HG03108 (cell line): ENCODE data around the gene SLC25A44.
A peak's percentile ranks its signal among the peaks of the same experiment; 100 is the strongest.
"Not testable (repeated sequence)": the region's sequence is repeated elsewhere in the genome, so short reads cannot be mapped to it uniquely, and the experiment has no call there.

Experiments used
- ATAC-seq: cut with Tn5 transposase; IDR thresholded peaks from one replicate; pipeline ENCODE4 v1.9.1; 2021; ENCODE audit warnings: moderate library complexity; ENCODE audit not compliant: unreplicated experiment

The SLC25A44 gene

DNA sequence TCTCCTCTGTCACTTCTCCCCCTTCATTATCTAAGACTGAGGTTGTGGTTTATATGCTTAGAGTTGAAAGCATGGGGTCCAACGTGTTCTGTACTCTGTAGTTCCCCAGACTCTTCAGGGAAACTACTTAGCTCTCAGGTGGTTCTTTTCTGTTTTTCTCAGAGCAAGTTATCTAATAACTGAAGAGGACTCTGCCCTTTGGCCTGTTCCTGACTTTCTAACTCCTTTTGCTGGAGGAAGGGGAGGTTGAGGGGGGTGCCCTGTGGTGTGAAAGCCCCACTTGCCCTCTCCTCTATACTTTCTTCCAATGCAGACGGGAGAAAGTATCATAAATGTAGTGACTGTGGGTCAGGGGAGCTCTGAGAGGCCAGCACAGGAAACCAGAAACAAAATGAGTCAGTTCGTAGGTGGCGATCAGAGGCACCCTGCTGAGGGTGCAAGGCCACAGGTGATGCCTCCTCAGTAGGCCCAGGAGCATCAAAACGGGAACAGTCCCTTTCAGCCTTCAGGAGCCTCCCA lies 5.0 kb downstream of the SLC25A44 start:
- no peak for ATAC-seq

DNA sequence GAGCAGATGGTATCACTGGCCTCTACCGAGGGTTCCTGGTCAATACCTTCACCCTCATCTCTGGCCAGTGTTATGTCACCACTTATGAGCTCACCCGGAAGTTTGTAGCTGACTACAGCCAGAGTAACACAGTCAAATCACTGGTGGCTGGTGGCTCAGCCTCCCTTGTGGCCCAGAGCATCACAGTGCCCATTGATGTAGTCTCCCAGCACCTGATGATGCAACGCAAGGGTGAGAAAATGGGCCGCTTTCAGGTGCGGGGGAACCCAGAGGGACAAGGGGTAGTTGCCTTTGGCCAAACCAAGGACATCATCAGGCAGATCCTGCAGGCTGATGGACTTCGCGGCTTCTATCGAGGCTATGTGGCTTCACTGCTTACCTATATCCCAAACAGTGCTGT lies 6.1 kb downstream of the SLC25A44 start:
- ATAC-seq: no peak

DNA sequence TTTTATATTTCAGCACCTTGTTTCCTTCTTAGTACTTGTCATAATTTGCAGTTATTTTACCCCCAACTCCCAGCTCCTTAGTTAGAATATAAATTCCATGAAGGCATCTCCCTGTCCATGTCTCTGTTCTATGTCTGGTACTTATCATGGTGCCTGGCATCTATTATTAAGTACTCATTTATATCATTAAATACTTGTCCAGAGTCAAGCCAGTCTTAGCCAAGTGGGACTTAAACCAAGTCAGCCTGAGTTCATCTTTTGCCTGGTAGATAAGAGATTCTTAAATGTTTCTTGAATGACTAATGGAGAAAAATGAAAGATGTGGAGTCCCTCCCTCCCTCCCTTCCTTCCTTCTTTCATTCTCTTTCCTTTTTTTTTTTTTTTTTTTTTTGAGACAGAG lies 9.4 kb downstream of the SLC25A44 start:
- ATAC-seq: no peak

DNA sequence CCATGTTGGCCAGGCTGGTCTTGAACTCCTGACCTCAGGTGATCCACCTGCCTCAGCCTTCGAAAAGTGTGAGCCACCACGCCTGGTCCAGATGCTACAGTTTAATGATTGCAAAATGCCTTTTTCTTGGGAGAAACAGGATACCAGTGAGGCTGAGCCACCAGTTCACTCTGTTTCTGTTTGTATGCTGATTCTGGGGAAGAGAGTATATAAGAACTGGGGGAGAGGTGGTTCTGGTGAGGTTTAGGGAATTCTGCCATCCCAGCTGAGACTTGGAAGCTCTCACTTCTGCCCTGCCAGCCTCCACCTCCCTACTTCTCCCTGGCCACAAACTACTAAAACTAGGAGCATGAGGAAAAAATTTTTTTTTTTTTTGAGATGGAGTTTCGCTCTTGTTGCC lies 10.8 kb downstream of the SLC25A44 start:
- ATAC-seq: no peak

DNA sequence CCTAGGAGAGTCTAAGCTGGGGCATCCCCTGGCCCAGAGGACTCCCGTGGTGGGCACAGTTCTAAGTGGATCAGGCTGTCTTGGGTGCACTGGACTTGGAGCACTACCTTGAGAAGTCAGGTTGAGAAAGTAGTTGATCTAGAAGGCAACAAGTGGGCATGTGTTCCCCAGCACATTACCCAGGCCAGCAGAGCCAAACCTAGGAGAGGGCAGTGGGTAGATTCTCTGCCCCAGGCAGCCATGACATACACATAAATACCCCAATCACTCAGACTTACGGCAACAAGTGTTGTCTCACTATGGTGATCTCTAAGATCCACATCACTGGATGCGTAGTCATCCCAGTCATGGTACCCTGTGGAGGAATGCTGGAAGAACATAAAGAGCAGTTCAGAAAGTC lies 17.3 kb downstream of the SLC25A44 start:
- ATAC-seq: no peak

DNA sequence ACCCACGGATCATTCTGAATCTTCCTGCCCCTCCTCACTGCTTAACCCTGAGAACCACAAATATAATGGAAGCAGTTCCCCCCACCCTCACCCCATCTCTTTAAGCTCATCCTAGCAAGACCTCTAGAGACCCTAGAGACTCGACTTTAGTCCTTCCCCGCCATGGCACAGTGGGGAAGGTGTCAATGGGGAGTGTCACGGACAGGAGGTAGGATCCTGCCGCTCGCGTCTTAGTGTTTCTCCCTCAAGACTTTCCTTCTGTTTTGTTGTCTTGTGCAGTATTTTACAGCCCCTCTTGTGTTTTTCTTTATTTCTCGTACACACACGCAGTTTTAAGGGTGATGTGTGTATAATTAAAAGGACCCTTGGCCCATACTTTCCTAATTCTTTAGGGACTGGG lies 18.2 kb downstream of the SLC25A44 start:
- ATAC-seq: no peak

DNA sequence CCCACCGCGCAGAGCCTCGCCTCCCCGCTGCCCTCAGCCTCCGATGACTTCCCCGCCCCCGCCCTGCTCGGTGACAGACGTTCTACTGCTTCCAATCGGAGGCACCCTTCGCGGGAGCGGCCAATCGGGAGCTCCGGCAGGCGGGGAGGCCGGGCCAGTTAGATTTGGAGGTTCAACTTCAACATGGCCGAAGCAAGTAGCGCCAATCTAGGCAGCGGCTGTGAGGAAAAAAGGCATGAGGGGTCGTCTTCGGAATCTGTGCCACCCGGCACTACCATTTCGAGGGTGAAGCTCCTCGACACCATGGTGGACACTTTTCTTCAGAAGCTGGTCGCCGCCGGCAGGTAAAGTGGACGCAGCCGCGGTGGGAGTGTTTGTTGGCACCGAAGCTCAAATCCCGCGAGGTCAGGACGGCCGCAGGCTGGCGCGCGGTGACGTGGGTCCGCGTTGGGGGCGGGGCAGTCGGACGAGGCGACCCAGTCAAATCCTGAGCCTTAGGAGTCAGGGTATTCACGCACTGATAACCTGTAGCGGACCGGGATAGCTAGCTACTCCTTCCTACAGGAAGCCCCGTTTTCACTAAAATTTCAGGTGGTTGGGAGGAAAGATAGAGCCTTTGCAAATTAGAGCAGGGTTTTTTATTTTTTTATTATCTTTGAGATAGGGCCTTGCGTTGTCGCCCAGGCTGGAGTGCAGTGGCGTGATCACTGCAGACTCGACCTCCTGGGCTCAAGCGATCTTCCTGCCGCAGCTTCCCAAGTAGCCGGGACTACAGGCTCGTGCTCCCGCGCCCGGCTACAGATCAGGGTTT lies 19.1 kb downstream of the SLC25A44 start, which contains the start of gene PMF1:
PMF1 (plus strand) TSS at position 175 of the 811 bp plus-strand sequence; CDS start at position 184, 9 bp downstream.
- ATAC-seq: peak; percentile 89

DNA sequence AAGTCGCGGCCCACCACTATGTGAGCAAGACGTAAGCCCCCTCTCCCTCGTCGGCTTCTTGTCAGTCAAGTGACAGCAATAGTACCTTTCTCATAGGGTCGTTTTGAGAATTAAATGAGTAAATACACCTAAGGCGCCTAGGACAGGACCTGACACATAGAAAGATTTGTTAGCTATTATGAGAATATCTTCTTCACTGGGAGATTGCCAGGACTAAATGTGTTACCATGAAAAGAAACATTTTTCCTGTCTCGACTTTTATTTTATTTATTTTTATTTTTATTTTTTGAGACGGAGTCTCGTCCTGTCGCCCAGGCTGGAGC lies 19.7 kb downstream of the SLC25A44 start:
- ATAC-seq: no peak

DNA sequence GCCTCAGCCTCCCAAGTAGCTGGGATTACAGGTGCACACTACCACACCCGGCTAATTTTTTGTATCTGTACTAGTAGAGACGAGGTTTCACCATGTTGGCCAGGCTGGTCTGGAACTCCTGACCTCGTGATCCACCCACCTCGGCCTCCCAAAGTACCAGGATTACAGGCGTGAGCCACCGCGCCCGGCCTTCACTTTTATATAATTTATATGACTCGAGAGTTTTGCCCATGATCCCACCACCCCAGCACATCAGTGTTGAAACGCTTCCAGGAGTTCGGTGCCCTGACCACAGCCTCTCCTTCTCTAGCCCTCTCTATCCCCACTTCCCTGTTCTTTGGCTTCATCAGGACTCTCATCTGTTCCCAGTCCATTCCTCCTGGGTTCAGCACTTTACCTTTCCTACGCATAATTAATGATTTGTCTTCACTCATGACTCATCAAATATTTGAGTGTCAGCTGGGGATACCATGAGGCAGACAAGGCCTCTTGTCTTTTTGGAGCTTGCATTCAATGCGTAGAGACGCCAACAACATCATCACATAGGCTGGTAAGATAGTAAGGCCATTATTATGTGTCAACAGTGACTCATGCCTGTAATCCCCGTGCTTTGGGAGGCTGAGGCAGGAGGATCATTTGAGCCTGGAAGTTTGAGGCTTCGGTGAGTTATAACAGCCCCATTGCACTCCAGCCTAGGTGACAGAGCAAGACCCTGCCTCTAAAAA lies 20.3 kb downstream of the SLC25A44 start:
- ATAC-seq: no peak

DNA sequence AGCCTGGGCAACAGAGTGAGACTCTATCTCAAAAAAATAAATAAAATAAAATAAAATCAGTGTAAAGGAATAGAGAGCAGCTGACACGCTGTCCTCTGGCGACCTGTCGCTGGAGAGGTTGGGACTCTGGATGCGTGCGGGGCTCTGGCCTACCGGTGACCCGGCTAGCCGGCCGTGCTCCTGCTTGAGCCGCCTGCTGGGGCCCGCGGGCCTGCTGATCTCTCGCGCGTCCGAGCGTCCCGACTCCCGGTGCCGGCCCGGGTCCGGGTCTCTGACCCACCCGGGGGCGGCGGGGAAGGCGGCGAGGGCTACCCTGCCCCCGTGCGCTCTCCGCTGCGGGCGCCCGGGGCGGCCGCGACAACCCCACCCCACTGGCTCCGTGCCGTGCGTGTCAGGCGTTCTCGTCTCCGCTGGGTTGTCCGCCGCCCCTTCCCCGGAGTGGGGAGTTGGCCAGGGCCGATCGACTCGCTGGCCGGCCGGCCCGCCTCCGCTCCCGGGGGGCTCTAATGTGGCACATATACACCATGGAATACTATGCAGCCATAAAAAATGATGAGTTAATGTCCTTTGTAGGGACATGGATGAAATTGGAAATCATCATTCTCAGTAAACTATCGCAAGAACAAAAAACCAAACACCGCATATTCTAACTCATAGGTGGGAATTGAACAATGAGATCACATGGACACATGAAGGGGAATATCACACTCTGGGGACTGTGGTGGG lies 22.6 kb downstream of the SLC25A44 start:
- ATAC-seq: not testable (repeated sequence)

DNA sequence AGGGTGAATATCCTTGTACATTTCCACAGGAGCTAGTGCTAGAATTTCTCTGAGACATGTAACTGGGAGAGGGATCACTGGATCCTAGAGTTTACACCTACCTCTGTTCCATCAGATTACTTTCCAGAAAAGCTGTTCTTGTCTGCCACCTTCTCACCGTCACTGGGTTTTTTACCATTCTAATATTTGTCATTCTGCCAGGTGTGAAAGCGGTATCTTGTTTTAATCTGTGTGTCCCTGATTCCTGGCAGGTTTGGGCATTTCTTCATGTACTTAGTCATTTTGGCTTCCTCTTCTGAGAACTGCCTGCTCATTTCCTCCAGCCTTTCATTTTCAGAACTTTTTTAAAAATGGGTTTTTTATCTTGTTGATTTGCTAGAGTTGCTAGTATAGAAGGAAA lies 24.0 kb downstream of the SLC25A44 start:
- ATAC-seq: no peak

DNA sequence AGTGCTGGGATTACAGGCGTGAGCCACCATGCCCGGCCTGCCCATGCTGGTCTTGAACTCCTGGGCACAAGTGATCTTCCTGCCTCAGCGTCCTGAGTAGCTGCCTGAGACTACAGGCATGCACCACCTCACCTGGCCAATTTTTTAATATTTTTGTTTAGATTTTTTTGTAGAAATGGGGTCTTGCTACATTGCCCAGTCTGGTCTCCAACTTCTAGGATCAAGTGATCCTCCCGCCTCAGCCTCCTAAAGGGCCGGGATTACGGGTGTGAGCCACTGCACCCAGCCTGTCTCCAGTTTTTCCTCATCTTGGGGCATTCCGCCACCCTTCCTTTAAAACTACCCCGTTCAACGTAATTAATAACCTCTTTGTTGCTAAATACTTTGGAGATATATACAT lies 26.3 kb downstream of the SLC25A44 start:
- no peak for ATAC-seq

DNA sequence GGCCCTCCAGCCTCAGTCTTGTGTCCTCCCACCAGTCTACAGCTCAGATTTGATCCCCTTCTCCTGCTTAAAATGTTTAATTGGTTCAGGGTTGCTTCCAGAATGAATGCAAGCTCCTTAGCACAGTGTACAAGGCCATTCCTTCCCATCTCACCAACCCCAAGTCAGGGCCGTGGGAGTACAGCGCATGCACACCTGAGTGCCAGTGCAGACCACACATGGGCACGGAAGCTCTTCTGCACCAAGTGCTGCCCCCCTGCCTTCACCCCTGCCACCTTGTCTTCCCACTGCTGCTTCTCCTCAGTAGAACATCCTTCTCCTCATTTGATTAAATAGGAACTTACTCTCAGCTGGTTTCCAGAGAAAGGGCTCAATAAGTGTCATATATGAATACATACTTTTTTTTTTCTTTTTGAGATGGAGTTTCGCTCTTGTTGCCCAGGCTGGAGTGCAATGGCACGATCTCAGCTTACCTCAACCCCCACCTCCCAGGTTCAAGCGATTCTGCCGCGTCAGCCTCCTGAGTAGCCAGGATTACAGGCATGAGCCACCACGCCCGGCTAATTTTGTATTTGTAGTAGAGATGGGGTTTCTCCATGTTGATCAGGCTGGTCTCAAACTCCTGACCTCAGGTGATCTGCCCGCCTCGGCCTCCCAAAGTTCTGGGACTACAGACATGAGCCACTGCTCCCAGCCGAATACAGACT lies 28.2 kb downstream of the SLC25A44 start:
- ATAC-seq: no peak

DNA sequence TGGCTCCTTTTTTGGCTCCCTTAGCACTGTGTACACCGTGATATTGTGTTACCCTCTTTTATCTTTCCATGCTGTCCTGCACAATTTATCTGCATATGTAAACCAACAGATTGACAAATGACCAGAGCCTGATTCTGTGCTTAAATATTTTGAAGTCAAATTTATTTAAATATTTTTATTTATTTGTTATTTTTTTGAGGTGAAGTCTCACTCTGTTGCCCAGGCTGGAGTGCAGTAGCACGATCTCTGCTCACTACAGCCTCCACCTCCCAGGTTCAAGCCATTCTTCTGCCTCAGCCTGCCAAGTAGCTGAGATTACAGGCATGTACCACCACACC lies 31.7 kb downstream of the SLC25A44 start:
- no peak for ATAC-seq

DNA sequence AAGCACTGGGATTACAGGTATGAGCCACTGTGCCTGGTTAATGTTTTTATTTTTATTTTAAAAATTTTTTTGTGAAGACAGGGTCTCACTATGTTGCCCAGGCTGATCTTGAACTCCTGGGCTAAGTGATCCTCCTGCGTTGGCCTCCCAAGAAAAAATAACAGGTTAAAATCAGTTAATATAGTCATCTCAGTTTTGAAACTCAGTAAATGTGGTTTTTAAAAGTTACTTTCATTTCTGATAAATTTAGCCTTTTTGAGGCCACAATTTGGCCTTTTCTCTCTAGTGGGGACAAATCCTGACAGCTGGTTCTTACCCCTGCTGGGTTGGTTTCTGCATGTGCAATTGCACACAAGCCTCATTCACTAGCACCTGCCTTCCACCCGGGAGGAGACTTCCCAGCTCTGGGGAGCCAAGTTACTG lies 32.2 kb downstream of the SLC25A44 start:
- ATAC-seq: peak; percentile 74

DNA sequence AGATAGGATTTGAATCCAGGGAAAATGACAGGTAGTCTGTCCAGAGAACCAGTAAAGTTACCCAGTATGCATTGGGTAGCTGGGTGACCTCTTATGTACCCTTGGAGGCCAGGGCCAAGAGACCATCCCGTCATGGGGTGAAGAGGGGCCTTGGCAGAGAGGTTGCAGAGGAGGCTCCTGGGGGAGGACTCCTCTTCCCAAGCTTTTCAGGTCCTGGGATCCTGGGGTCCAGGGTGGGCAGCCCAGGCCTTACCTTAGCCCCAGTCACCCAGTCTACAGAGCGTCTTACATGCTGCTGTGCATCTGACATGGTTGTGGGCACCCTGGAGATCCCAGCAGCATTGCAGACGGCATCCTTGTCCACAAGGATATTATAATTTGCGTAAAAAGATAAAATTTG lies 32.9 kb downstream of the SLC25A44 start:
- no peak for ATAC-seq

DNA sequence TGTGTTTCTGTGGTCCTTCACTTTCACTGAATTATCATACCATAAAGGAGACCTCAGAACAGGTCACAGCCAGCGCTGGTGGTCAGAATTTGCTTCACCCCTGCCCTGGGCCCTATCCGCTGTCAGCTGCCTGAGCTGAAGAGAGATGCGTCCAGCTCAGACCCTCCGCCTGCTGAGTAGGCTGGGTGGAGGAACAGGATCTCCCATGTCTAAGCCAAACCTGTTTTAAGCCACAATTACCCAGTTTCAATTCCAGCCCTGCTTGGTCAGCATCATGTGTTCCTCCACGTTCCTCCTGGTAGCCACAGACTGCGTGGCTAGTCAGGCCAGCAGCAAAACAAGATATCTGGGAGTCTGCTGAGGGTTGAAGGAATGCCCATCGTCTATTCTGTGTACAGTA lies 34.6 kb downstream of the SLC25A44 start:
- no peak for ATAC-seq

DNA sequence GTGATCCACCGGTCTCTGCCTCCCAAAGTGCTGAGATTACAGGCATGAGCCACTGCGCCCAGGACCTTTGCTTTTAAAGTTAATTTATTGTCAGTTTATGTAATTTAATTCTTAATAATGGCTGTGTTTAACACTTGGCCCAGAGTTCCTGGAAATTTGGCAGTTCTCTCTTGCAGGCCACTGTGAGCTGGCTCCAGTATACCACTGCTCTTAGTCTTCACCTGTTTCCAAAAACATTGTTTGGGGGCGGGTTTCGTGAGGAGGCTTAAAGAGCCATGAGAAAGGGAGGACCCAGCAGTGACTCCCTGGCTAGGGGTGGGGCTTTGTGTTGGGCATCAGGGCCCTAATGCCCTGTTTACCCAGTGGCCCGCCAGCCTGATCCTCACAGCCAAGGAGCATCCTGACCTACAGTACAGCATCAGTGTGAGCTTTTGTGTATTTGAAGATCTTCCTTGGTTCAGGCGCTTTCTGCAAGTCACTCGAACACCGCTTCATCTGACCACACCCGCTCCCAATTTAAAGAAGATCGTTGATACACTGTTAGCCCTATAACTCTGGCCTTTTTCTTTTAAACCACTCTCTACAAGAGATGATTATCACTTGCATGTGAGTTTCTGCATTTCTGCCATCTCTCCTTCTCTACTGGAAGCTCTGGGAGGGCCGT lies 36.0 kb downstream of the SLC25A44 start:
- ATAC-seq: no peak

DNA sequence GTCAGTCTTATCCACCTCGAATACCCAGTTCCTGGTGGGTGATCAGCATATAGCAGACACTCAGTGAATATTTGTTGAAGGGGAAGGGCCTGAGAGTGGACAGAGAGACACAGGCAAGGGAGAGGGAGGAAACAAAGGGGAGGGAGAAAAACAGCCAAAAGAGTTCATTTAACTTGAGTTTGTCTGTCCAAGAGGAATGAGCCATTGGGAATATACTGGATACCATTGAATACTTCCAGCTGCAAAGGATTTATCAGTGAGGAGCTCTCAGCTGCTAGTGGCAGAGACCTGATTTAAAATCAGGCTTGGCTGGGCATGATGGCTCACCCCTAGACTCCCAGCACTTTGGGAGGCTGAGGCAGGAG lies 36.6 kb downstream of the SLC25A44 start:
- ATAC-seq: no peak

DNA sequence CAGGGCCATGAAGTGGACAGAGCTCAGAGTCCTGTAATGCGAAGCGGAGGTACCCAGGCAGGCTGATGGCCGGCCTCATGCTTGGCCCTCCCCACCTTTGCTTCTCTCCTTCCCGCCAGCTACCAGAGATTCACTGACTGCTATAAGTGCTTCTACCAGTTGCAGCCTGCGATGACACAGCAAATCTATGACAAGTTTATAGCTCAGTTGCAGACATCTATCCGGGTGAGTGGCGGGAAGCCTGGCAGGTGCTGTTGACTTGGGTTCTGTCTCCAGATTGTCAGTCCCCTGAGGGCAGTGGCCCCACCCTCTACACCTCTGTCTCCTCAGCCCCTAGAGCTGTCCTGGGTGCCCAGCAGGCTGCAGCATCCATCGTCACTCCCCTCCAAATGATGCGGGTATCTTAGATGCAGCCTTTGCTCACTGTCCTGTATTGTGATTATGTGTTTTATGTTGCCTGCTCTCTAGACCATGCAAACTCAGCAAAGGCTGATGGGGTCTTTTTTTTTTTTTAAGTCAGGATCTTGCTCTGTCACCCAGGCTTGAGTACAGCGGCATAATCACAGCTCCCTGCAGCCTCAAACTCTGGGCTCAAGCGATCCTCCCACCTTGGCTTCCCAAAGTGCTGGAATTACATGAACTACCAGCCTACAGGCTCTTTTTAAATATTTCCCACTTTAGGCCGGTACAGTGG lies 38.4 kb downstream of the SLC25A44 start:
- ATAC-seq: no peak
